GM12892 (cell line): ENCODE data around the gene TNFRSF1B.

Source experiments
- DNase-seq: peaks from one replicate; pipeline ENCODE4 v3.0.0; 2011; ENCODE audit not compliant: insufficient read length
- FAIRE-seq: peaks from 2 replicates; lab custom pipeline; 2011; peaks lifted over from hg19 to GRCh38; lab: Jason Lieb, UNC
- POLR2A ChIP-seq: IDR thresholded peaks from 2 replicates; pipeline ENCODE4 v1.6.1; 2011; ENCODE audit warnings: low read depth, low read length, control low read depth
- POLR2AphosphoS5 ChIP-seq: IDR thresholded peaks from 2 replicates; pipeline ENCODE4 v1.6.1; 2011; ENCODE audit warnings: low read depth, low read length, control low read depth
- TAF1 ChIP-seq: IDR thresholded peaks from 2 replicates; pipeline ENCODE4 v1.6.1; 2011; ENCODE audit warnings: low read depth, mild to moderate bottlenecking, control low read depth, low read length, borderline replicate concordance

Gene TNFRSF1B

GRCh38 chr1:12150456-12151200 lies 16.2 kb upstream of the TNFRSF1B start:
- no peak for DNase-seq
- peak; percentile 81 for FAIRE-seq
- TF ChIP-seq POLR2AphosphoS5 (no peak), POLR2A (peak; percentile 22; the same call in 1 of the 2 replicates), TAF1 (no peak)

GRCh38 chr1:12151465-12151864 lies 15.3 kb upstream of the TNFRSF1B start:
- FAIRE-seq (no peak), DNase-seq (no peak)
- TF ChIP-seq POLR2AphosphoS5 = no peak
- TF ChIP-seq TAF1 = no peak
- TF ChIP-seq POLR2A = no peak

- FAIRE-seq (peak; percentile 99), DNase-seq (peak; percentile 69)
- TF ChIP-seq POLR2A (peak; percentile 37; the same call in 1 of the 2 replicates), POLR2AphosphoS5 (peak; percentile 56; the same call in 1 of the 2 replicates), TAF1 (no peak)
Observed at GRCh38 chr1:12152113-12152891, 14.5 kb upstream of the TNFRSF1B start.

- FAIRE-seq = peak; percentile 93
- DNase-seq = no peak
- TF ChIP-seq POLR2AphosphoS5 = 0 out of 2 replicates have a peak, but pooled peaks have one; percentile 16
- TF ChIP-seq TAF1 = no peak
- no peak for TF ChIP-seq POLR2A
Observed at GRCh38 chr1:12153181-12153785, 13.5 kb upstream of the TNFRSF1B start.

- no peak for DNase-seq
- no peak for FAIRE-seq
- TF ChIP-seq TAF1 = no peak
- no peak for TF ChIP-seq POLR2A
- TF ChIP-seq POLR2AphosphoS5 = no peak
Observed at GRCh38 chr1:12155328-12155727, 11.5 kb upstream of the TNFRSF1B start.

- TF ChIP-seq POLR2A (no peak), POLR2AphosphoS5 (no peak), TAF1 (no peak)
- FAIRE-seq (peak; percentile 46), DNase-seq (no peak)
Observed at GRCh38 chr1:12157366-12158231, 9.2 kb upstream of the TNFRSF1B start.

- FAIRE-seq (peak; percentile 30), DNase-seq (no peak)
- TF ChIP-seq TAF1 (no peak), POLR2A (no peak), POLR2AphosphoS5 (no peak)
Observed at GRCh38 chr1:12158357-12159092, 8.3 kb upstream of the TNFRSF1B start.

GRCh38 chr1:12159816-12160215 lies 7.0 kb upstream of the TNFRSF1B start:
- TF ChIP-seq POLR2A = no peak
- no peak for TF ChIP-seq TAF1
- no peak for TF ChIP-seq POLR2AphosphoS5
- FAIRE-seq (no peak), DNase-seq (no peak)

- DNase-seq = no peak
- no peak for TF ChIP-seq POLR2AphosphoS5
- no peak for TF ChIP-seq POLR2A
- no peak for TF ChIP-seq TAF1
- no peak for FAIRE-seq
Observed at GRCh38 chr1:12161324-12161661, 5.5 kb upstream of the TNFRSF1B start.
